CD4-positive, alpha-beta T cell treated with Interleukin-6 for 4 hours (primary cell): ENCODE measurements around the gene EEF1AKMT1.
"Not testable (repeated sequence)": the region's sequence is repeated elsewhere in the genome, so short reads cannot be mapped to it uniquely, and the experiment has no call there.

Experiments used
- DNase-seq: peaks from one replicate; pipeline ENCODE4 v3.0.0-alpha.2; 2020; ENCODE audit warnings: mixed read lengths

Gene EEF1AKMT1

DNA sequence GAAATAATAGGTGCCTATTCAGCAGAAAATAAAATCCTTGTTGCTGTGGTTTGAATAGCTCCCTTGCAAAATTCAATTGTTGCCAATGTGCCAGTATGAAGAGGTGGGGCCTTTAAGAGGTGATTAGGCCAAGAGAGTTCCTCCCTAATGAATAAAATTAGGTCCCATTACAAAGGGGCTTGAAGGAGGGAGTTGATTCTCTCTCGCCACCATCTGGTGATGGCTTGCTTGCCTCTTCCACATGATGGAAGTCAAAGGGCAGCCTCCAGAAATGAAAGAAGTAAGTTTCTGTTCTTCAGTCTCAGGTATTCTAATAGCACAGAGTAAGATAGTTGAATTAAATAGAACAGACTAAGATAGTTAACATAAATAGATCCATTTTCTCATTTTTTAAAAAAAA is 3.0 kb upstream of the EEF1AKMT1 start:
- no peak for DNase-seq

- DNase-seq, result no peak
These were observed 2.2 kb upstream of the EEF1AKMT1 start for GRCh38 chr13:20775961-20776360.

DNA sequence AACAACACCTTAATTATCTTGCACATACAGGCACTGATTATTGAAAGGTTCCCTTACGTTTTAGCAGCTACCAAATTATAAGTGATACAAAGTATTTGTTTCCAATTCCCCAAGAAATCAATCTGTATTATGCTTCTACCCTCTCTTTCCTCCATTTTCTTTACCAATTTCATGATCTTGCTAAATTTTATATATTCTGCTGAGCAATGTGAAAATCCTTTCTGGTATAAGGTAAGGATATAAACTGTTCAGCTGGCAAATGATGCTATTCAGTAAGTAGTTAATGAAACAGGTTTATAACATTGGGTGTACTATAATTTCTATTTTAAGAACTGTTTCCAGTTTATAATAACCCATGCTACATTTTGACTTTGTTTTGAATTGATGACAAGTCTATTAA is 985 bp upstream of the EEF1AKMT1 start:
- no peak for DNase-seq

GRCh38 chr13:20772401-20773131 is 1.2 kb downstream of the EEF1AKMT1 start:
- DNase-seq, result no peak

GRCh38 chr13:20769834-20770233 is 3.9 kb downstream of the EEF1AKMT1 start:
- no peak for DNase-seq

DNA sequence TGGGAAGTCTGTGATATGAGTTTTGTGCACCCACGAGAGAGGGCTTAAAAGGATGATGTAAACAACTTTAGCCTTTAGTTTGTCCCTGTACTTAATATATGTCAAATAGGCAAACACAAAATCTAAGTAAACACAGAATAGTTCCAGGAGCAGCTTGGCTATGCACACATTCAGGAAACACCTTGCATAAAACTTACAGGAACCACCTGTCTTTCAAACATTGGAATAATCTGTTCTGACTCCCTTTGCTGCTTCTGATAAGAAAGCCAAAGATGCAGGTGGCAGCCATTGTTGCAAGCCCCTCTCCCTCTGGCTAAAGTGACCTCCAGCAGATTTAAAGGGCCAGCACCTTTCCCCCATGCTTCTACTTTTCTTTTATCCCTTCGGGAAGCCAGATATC is 4.7 kb downstream of the EEF1AKMT1 start:
- DNase-seq, result no peak

DNA sequence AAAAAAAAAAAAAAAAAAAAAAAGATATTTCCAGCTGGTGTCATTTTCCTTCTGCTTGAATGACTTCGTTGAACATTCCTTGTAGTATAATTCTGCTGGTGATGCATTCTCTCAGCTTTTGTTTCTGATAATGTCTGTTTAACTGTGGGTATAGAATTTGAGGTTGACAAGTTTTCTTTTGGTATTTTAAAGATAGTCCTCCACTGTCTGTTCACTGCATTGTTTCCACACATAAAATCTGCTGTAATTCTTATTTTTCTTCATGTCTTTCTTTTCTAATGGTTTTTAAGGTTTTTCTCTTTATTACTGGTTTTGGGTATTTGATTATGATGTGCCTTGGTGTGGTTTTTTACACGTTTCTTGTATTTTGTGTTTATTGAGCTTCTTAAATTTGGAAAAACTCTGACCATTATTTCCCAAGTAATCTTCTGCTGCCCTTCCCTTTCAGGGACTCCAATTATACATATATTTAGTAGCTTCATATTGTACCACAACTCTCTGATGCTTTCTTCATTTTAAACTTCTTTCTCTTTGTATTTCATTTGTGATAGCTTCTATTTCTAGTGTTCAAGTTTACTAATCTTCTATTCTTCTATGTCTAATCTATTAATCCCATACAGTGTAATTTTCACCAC is 6.3 kb downstream of the EEF1AKMT1 start:
- DNase-seq, result no peak

DNA sequence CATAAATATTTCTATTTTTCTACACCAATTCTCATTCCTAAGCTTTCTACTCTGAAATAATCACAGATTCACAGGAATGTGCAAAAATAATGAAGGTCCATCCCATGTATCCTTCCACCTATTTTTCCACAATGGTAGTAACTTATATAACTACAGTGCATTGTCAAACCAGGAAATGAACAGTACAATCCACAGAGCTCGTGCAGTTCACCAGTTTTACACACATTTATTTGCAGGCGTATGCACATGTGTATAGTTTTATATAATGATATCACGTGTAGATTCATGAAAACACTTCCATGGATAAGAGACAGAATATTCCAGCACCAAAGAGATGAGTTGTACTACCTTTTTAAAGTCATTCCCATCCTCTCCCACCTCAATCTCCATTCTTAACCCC is 12.9 kb downstream of the EEF1AKMT1 start:
- DNase-seq, result no peak

GRCh38 chr13:20754009-20754408 is 19.8 kb downstream of the EEF1AKMT1 start:
- DNase-seq, result no peak

- DNase-seq, result no peak
These were observed 24.4 kb downstream of the EEF1AKMT1 start for GRCh38 chr13:20749377-20749776.

GRCh38 chr13:20743830-20744404 is 29.8 kb downstream of the EEF1AKMT1 start:
- not testable (repeated sequence) for DNase-seq

GRCh38 chr13:20740021-20740420 is 33.7 kb downstream of the EEF1AKMT1 start:
- no peak for DNase-seq

- DNase-seq, result no peak
These were observed 35.1 kb downstream of the EEF1AKMT1 start for GRCh38 chr13:20738616-20739015.

GRCh38 chr13:20729633-20730585 is 43.9 kb downstream of the EEF1AKMT1 start:
- DNase-seq, result no peak

- no peak for DNase-seq
These were observed 45.0 kb downstream of the EEF1AKMT1 start for GRCh38 chr13:20728579-20729311.

GRCh38 chr13:20727856-20728255 is 45.9 kb downstream of the EEF1AKMT1 start:
- DNase-seq, result no peak

- DNase-seq, result no peak
These were observed 52.1 kb downstream of the EEF1AKMT1 start for GRCh38 chr13:20721454-20722357.

DNA sequence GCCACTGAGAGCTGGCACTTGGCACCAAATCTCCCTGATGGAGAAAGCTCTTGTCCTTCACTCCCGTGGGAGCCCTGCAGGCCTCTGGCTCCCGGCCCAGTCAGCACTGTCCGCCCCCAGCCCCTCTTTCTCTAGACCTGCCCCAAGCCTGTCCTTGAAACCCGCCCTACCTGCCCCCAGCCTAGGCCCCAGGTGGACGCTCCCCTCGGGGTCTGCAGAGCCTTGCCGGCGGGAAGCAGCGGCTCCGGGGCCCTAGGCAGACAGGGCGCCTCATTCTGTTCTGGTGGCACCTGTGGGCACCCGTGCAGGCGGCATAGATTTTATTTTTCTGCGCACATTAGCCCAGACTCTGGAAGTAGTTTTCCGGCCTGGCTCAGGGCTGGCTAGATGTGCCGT is 52.7 kb downstream of the EEF1AKMT1 start:
- DNase-seq, result no peak

- DNase-seq, result no peak
These were observed 53.3 kb downstream of the EEF1AKMT1 start for GRCh38 chr13:20720499-20720898.

DNA sequence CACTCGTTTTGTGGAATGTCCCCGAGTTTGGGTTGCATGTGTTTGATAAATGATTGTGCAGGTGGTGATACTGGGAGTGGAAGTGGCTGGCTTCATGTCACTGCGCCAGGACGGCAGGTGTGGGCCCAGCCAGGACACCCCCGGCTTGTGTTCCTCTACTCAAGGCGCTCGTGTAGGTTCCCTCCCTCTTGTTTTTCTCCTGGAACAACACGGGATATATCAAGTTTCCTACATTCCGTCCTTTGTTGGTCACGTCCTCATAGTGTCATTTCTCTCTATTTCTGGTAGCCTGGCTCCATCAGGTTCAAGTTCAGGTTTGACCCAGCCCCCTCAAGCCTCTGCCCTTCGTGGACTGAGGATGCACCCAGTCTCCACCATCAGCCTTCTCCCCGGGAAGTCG is 54.0 kb downstream of the EEF1AKMT1 start:
- no peak for DNase-seq

DNA sequence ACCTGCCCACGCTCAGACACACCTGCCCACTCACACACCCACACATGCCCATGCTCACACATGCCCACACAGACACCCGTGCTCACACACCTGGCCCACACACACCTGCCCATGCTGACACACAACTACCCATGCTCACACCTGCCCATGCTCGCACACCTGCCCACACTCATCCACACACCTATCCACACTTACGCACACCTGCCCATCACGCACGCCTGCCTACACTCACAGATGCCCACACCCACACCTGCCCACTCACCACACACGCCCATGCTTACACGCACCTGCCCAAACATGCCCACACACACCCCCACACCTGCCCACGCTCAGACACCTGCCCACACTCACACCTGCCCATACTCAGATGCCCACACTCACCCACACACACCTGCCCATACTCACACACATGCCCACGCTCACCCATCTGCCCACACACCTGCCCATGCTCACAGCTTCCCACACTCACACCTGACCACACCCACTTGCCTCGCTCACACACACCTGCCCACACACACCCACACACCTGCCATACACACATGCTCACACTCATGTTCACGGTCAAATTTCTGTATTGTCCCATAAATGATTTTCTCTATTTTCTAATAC is 54.7 kb downstream of the EEF1AKMT1 start:
- no peak for DNase-seq
